HepG2 (cell line): ENCODE measurements around the gene SPSB1. TPM values are rescaled to one million over a fixed set of nuclear protein-coding genes. Genes with fewer than 3 reads are reported as not detected.

Source experiments
- CHD2 ChIP-seq: IDR thresholded peaks from 2 replicates; pipeline ENCODE4 v1.6.1; 2011; ENCODE audit warnings: low read depth, low read length, improper control_type of control experiment
- FLYWCH1 ChIP-seq: sonication (generic); formaldehyde crosslinking; IDR thresholded peaks from 2 replicates; pipeline ENCODE4 v1.8.1; 2023; ENCODE audit warnings: mild to moderate bottlenecking, missing genetic modification reagents
- FOXM1 ChIP-seq: sonication (generic); formaldehyde crosslinking; IDR thresholded peaks from 2 replicates; pipeline ENCODE4 v1.5.0; 2020; ENCODE audit warnings: missing genetic modification reagents
- HNRNPUL1 ChIP-seq: fragments of 200-400 bp; formaldehyde crosslinking; IDR thresholded peaks from 2 replicates; pipeline ENCODE4 v1.6.1; 2017; ENCODE audit warnings: low read depth, mild to moderate bottlenecking, low read length, moderate library complexity
- MBNL3 ChIP-seq: fragments of 250-450 bp; sonication (Bioruptor Pico); conservative IDR thresholded peaks from 2 replicates; pipeline ENCODE4 v1.8.0; 2022; ENCODE audit warnings: mild to moderate bottlenecking, inconsistent platforms
- PHF5A ChIP-seq: IDR thresholded peaks from one replicate; pipeline ENCODE4 v1.6.1; 2018; ENCODE audit warnings: low read depth, missing genetic modification reagents; ENCODE audit not compliant: unreplicated experiment
- RAD21 ChIP-seq: fragments of 450-650 bp; formaldehyde crosslinking; IDR thresholded peaks from 2 replicates; pipeline ENCODE4 v1.5.0; 2020; ENCODE audit warnings: mild to moderate bottlenecking
- SCMH1 ChIP-seq: sonication (generic); formaldehyde crosslinking; IDR thresholded peaks from 2 replicates; pipeline ENCODE4 v1.9.0; 2021; ENCODE audit warnings: missing genetic modification reagents, mild to moderate bottlenecking, borderline replicate concordance
- SIX4 ChIP-seq: sonication (generic); formaldehyde crosslinking; IDR thresholded peaks from 2 replicates; pipeline ENCODE4 v1.4.0; 2020; ENCODE audit warnings: missing genetic modification reagents
- SNAI1 ChIP-seq: sonication (generic); formaldehyde crosslinking; IDR thresholded peaks from 2 replicates; pipeline ENCODE4 v1.5.0; 2020; ENCODE audit warnings: mild to moderate bottlenecking, missing genetic modification reagents, borderline replicate concordance
- ZEB1 ChIP-seq: IDR thresholded peaks from 2 replicates; pipeline ENCODE4 v1.6.1; 2012; ENCODE audit warnings: mild to moderate bottlenecking, low read depth, inconsistent platforms; ENCODE audit not compliant: insufficient replicate concordance
- ZNF230 ChIP-seq: sonication (generic); formaldehyde crosslinking; IDR thresholded peaks from 2 replicates; pipeline ENCODE4 v1.4.0; 2020; ENCODE audit warnings: mild to moderate bottlenecking, missing genetic modification reagents
- ZNF234 ChIP-seq: sonication (generic); formaldehyde crosslinking; conservative IDR thresholded peaks from 2 replicates; pipeline ENCODE4 v1.5.1; 2020; ENCODE audit warnings: mild to moderate bottlenecking, missing genetic modification reagents
- ZNF577 ChIP-seq: sonication (generic); formaldehyde crosslinking; IDR thresholded peaks from 2 replicates; pipeline ENCODE4 v1.4.0; 2020; ENCODE audit warnings: mild to moderate bottlenecking, low read depth, missing genetic modification reagents, borderline replicate concordance
- ZNF660 ChIP-seq: sonication (generic); formaldehyde crosslinking; IDR thresholded peaks from 2 replicates; pipeline ENCODE4 v1.5.1; 2020; ENCODE audit warnings: mild to moderate bottlenecking, low read depth, missing genetic modification reagents, borderline replicate concordance
- ZSCAN21 ChIP-seq: sonication (generic); formaldehyde crosslinking; IDR thresholded peaks from 2 replicates; pipeline ENCODE4 v1.8.0; 2022; ENCODE audit warnings: mild to moderate bottlenecking, missing genetic modification reagents, moderate library complexity, borderline replicate concordance
- polyA plus RNA-seq, 8 experiments: library from polyadenylated mRNA; depleted of rRNA in 3 of 8; stranded (reverse) in 7 of 8; unstranded in 1 of 8; fragments of >200 nt; fragmentation: Illumina TruSeq in 4 of 8; extraction: Trizol in 4 of 8; gene quantifications; 2 replicates each; pipeline versions ENCODE4 v1.2.1 to v1.2.3, GENCODE V29; 2011 to 2016; ENCODE audit warnings: low read depth in 4 of 8, missing spikeins in 1 of 8, mixed read lengths in 1 of 8; ENCODE audit not compliant: insufficient read depth in 1 of 8
- total RNA-seq, 5 experiments: library from RNA; depleted of rRNA; stranded (reverse); fragments of >200 nt; fragmentation: Illumina TruSeq; extraction: Trizol; gene quantifications; 2 replicates each; pipeline ENCODE4 v1.2.3, GENCODE V29; 2016; ENCODE audit warnings: low read depth in 1 of 5
- TF ChIP-seq, protein P1 (sequence below): sonication (generic); formaldehyde crosslinking; IDR thresholded peaks from 2 replicates; pipeline ENCODE4 v1.5.0; 2020; ENCODE audit warnings: mild to moderate bottlenecking, missing genetic modification reagents
- TF ChIP-seq, protein P2 (sequence below): sonication (generic); formaldehyde crosslinking; IDR thresholded peaks from 2 replicates; pipeline ENCODE4 v1.5.1; 2020; ENCODE audit warnings: mild to moderate bottlenecking, missing genetic modification reagents, borderline replicate concordance
- TF ChIP-seq, protein P3 (sequence below): sonication (generic); formaldehyde crosslinking; IDR thresholded peaks from 2 replicates; pipeline ENCODE4 v1.5.0; 2020; ENCODE audit warnings: missing genetic modification reagents
- TF ChIP-seq, protein P4 (sequence below): sonication (generic); formaldehyde crosslinking; IDR thresholded peaks from 2 replicates; pipeline ENCODE4 v1.8.1; 2023; ENCODE audit warnings: mild to moderate bottlenecking, missing genetic modification reagents, borderline replicate concordance

Gene SPSB1
- total and polyA plus RNA-seq, 2 of the 13 experiments (the other 11 are each of a cell fraction or from before 2014, with no cell fraction given) = 5.0 to 8.0 TPM

DNA sequence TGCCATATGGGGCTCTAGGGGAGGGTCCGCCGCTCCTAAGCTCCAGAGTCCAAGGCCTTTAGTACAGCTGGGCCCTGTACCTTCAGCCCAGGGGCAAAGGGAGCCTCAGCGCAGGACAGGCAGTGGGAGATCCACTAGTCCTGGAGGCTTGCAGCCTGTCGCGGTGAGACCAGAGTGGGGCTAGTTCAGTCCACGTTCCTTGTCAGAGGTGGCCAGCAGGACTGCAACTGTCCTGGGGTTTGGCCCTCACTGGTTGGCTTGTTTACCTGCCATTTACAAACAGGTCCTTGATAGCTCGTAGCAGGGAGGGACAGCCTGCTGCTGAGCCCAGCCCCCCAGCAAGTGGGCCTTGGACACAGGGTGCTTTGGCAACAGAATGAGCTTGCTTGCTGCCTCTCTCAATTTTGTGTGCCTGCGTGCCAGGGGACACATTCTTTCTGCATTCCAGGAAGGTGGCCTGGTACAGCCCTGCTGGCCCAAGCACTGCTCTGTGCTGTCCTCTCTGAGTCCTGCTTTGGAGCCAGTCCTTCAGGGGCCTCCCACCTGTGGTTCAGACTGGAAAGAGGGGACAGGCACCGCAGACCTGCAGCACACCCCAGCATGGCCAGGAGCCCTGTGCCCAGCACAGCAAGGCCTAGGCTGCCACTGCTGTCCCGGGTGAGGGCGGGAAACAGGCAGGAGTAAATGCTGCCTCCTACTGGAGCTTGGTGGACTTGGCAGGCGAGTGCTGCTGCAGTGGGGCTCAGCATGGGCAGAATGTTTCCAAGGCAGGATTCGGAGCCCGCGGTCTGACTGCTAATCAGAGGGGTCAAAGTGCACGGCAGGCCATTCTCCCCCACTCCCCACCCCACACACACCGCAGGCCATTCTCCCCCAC, 42.9 kb upstream of the SPSB1 start (continued):
- TF ChIP-seq, protein P1, sequence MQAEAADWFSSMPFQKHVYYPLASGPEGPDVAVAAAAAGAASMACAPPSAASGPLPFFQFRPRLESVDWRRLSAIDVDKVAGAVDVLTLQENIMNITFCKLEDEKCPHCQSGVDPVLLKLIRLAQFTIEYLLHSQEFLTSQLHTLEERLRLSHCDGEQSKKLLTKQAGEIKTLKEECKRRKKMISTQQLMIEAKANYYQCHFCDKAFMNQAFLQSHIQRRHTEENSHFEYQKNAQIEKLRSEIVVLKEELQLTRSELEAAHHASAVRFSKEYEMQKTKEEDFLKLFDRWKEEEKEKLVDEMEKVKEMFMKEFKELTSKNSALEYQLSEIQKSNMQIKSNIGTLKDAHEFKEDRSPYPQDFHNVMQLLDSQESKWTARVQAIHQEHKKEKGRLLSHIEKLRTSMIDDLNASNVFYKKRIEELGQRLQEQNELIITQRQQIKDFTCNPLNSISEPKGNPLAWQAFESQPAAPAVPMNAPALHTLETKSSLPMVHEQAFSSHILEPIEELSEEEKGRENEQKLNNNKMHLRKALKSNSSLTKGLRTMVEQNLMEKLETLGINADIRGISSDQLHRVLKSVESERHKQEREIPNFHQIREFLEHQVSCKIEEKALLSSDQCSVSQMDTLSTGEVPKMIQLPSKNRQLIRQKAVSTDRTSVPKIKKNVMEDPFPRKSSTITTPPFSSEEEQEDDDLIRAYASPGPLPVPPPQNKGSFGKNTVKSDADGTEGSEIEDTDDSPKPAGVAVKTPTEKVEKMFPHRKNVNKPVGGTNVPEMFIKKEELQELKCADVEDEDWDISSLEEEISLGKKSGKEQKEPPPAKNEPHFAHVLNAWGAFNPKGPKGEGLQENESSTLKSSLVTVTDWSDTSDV (CRISPR knock-in tag) = no peak
- TF ChIP-seq ZNF577 (CRISPR knock-in tag) (peak; percentile 61; the same call in 1 of the 2 replicates), PHF5A (CRISPR knock-in tag) (peak; percentile 24), SIX4 (CRISPR knock-in tag) (no peak), ZSCAN21 (CRISPR knock-in tag) (0 out of 2 replicates have a peak, but pooled peaks have one; percentile 14), SCMH1 (CRISPR knock-in tag) (no peak), SNAI1 (no peak; the same call in 1 of the 2 replicates), RAD21 (CRISPR knock-in tag) (peak; percentile 90), ZNF660 (CRISPR knock-in tag) (no peak), ZNF230 (0 out of 2 replicates have a peak, but pooled peaks have one; percentile 21), ZNF234 (CRISPR knock-in tag) (no peak), HNRNPUL1 (no peak), FOXM1 (no peak), ZEB1 (no peak), CHD2 (no peak), FLYWCH1 (CRISPR knock-in tag) (no peak), MBNL3 (no peak)
- TF ChIP-seq, protein P2, sequence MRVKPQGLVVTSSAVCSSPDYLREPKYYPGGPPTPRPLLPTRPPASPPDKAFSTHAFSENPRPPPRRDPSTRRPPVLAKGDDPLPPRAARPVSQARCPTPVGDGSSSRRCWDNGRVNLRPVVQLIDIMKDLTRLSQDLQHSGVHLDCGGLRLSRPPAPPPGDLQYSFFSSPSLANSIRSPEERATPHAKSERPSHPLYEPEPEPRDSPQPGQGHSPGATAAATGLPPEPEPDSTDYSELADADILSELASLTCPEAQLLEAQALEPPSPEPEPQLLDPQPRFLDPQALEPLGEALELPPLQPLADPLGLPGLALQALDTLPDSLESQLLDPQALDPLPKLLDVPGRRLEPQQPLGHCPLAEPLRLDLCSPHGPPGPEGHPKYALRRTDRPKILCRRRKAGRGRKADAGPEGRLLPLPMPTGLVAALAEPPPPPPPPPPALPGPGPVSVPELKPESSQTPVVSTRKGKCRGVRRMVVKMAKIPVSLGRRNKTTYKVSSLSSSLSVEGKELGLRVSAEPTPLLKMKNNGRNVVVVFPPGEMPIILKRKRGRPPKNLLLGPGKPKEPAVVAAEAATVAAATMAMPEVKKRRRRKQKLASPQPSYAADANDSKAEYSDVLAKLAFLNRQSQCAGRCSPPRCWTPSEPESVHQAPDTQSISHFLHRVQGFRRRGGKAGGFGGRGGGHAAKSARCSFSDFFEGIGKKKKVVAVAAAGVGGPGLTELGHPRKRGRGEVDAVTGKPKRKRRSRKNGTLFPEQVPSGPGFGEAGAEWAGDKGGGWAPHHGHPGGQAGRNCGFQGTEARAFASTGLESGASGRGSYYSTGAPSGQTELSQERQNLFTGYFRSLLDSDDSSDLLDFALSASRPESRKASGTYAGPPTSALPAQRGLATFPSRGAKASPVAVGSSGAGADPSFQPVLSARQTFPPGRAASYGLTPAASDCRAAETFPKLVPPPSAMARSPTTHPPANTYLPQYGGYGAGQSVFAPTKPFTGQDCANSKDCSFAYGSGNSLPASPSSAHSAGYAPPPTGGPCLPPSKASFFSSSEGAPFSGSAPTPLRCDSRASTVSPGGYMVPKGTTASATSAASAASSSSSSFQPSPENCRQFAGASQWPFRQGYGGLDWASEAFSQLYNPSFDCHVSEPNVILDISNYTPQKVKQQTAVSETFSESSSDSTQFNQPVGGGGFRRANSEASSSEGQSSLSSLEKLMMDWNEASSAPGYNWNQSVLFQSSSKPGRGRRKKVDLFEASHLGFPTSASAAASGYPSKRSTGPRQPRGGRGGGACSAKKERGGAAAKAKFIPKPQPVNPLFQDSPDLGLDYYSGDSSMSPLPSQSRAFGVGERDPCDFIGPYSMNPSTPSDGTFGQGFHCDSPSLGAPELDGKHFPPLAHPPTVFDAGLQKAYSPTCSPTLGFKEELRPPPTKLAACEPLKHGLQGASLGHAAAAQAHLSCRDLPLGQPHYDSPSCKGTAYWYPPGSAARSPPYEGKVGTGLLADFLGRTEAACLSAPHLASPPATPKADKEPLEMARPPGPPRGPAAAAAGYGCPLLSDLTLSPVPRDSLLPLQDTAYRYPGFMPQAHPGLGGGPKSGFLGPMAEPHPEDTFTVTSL = no peak
- TF ChIP-seq, protein P3, sequence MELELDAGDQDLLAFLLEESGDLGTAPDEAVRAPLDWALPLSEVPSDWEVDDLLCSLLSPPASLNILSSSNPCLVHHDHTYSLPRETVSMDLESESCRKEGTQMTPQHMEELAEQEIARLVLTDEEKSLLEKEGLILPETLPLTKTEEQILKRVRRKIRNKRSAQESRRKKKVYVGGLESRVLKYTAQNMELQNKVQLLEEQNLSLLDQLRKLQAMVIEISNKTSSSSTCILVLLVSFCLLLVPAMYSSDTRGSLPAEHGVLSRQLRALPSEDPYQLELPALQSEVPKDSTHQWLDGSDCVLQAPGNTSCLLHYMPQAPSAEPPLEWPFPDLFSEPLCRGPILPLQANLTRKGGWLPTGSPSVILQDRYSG = no peak
- TF ChIP-seq, protein P4, sequence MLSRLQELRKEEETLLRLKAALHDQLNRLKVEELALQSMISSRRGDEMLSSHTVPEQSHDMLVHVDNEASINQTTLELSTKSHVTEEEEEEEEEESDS = no peak
